Islet of Langerhans (tissue), 1 donor: Measurements from ENCODE around the gene DAZAP2.
"Not testable (repeated sequence)": the region's sequence is repeated elsewhere in the genome, so short reads cannot be mapped to it uniquely, and the experiment has no call there.

ENCODE experiments used
- FAIRE-seq: peaks from one replicate; lab custom pipeline; 2011; peaks lifted over from hg19 to GRCh38; lab: Jason Lieb, UNC

Gene DAZAP2

GRCh38 chr12:51247523-51248206 lies 9.0 kb downstream of the DAZAP2 start:
- FAIRE-seq, result no peak

GRCh38 chr12:51253276-51253675 lies 14.7 kb downstream of the DAZAP2 start:
- no peak for FAIRE-seq

- no peak for FAIRE-seq
Measured at GRCh38 chr12:51254536-51254935, 15.9 kb downstream of the DAZAP2 start.

GRCh38 chr12:51259600-51259999 lies 21.0 kb downstream of the DAZAP2 start:
- not testable (repeated sequence) for FAIRE-seq

GRCh38 chr12:51262758-51263177 lies 24.1 kb downstream of the DAZAP2 start:
- FAIRE-seq, result no peak

- FAIRE-seq, result no peak
Measured at GRCh38 chr12:51263341-51263740, 24.7 kb downstream of the DAZAP2 start.

GRCh38 chr12:51264297-51264696 lies 25.7 kb downstream of the DAZAP2 start:
- no peak for FAIRE-seq

- no peak for FAIRE-seq
Measured at GRCh38 chr12:51265024-51265423, 26.4 kb downstream of the DAZAP2 start.

- no peak for FAIRE-seq
Measured at GRCh38 chr12:51269174-51270066, 30.8 kb downstream of the DAZAP2 start.

- FAIRE-seq, result no peak
Measured at GRCh38 chr12:51270067-51270950, 31.7 kb downstream of the DAZAP2 start, which contains the start of gene SMAGP. SMAGP (minus strand) TSS chr12:51270415; CDS start chr12:51269278, 1,137 bp downstream.

GRCh38 chr12:51270951-51271518 lies 32.4 kb downstream of the DAZAP2 start:
- no peak for FAIRE-seq

- not testable (repeated sequence) for FAIRE-seq
Measured at GRCh38 chr12:51272810-51273209, 34.2 kb downstream of the DAZAP2 start.

GRCh38 chr12:51275088-51275487 lies 36.5 kb downstream of the DAZAP2 start:
- no peak for FAIRE-seq

- no peak for FAIRE-seq
Measured at GRCh38 chr12:51281202-51281924, 42.7 kb downstream of the DAZAP2 start.

GRCh38 chr12:51285843-51286242 lies 47.2 kb downstream of the DAZAP2 start:
- FAIRE-seq, result no peak

- FAIRE-seq, result not testable (repeated sequence)
Measured at GRCh38 chr12:51291603-51292513, 53.2 kb downstream of the DAZAP2 start.
